Measurements from ENCODE around the gene FSD2. TPM values are rescaled to one million over a fixed set of nuclear protein-coding genes. Genes with fewer than 3 reads are reported as not detected.

Gene FSD2
- total RNA-seq, 4 donors from 2014 or later: not detected

DNA sequence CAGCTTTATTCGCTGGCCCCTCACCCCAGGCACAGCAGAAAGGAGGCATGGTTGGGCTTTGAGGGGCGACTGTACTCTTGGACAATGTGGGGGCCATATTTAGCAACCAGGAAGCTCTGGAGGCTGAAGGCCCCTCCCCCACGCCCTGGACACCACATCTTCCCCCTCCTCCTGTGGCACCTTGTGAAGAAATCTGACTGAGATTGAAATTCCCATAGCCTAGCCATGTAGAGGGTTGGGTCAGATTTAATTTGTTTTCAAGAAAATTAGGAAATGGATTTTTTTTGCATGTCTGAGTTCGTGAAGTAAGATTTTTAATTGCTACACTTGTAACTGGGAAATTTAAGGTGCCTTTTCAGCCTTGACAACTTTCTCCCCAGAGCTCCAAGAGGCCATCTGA is 24.5 kb downstream of the FSD2 start:
- TF ChIP-seq, protein P1, sequence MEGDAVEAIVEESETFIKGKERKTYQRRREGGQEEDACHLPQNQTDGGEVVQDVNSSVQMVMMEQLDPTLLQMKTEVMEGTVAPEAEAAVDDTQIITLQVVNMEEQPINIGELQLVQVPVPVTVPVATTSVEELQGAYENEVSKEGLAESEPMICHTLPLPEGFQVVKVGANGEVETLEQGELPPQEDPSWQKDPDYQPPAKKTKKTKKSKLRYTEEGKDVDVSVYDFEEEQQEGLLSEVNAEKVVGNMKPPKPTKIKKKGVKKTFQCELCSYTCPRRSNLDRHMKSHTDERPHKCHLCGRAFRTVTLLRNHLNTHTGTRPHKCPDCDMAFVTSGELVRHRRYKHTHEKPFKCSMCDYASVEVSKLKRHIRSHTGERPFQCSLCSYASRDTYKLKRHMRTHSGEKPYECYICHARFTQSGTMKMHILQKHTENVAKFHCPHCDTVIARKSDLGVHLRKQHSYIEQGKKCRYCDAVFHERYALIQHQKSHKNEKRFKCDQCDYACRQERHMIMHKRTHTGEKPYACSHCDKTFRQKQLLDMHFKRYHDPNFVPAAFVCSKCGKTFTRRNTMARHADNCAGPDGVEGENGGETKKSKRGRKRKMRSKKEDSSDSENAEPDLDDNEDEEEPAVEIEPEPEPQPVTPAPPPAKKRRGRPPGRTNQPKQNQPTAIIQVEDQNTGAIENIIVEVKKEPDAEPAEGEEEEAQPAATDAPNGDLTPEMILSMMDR (IDR thresholded peaks at IDR 0.05): no peak
- no peak for TF ChIP-seq POLR2A (IDR thresholded peaks at IDR 0.05)
- Histone ChIP-seq H3K27me3 (no peaks in the 10 kb centered on the region), H3K9me3 (no peaks in the 10 kb centered on the region), H3K27ac (no peak overlapping the region), H3K4me1 (no peaks in the 10 kb centered on the region), H3K4me3 (no peak overlapping the region), H3K36me3 (no peaks in the 10 kb centered on the region)
- 65 to 72% methylated on average over 2 to 3 of the region's 4 CpGs for WGBS, 2 donors
- no peak for DNase-seq
- intact Hi-C loops (cut with DNase I): no loop called here

- Histone ChIP-seq H3K36me3 (no peaks in the 10 kb centered on the region), H3K27ac (no peak overlapping the region), H3K4me1 (no peaks in the 10 kb centered on the region), H3K9me3 (no peaks in the 10 kb centered on the region), H3K4me3 (no peak overlapping the region), H3K27me3 (no peaks in the 10 kb centered on the region)
- DNase-seq: no peak
- TF ChIP-seq, protein P1 (IDR thresholded peaks at IDR 0.05): no peak
- TF ChIP-seq POLR2A (IDR thresholded peaks at IDR 0.05): no peak
- intact Hi-C loops (cut with DNase I): no loop called here
- WGBS, 2 donors: 59 to 80% methylated on average over 3 of the region's 3 CpGs
These were observed 27.1 kb downstream of the FSD2 start for GRCh38 chr15:82778755-82779154.

DNA sequence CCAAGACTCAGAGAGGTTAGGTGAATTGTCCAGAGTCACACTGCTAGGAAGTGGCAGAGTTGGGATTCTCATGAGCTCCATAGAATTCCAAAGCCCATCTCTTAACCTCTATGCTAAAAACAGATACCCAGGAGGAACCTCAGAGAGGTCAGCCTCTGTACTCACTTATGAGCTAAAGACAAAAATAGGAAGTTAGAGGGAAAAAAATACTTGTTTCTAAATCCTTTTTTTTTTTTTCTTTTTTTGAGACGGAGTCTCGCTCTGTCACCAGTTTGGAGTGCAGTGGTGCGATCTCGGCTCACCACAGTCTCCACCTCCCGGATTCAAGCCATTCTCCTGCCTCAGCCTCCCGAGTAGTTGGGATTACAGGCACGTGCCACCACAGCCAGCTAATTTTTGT is 31.4 kb downstream of the FSD2 start:
- WGBS, 2 donors: 65 to 81% methylated on average over 7 of the region's 7 CpGs
- DNase-seq: no peak
- H3K27me3 ChIP-seq: no peaks in the 10 kb centered on the region
- H3K4me3 ChIP-seq: no peak overlapping the region
- peaks cover 0 to 11% (median 7%) of the 10 kb centered on the region in 3 donors for H3K4me1 ChIP-seq
- H3K9me3 ChIP-seq: no peaks in the 10 kb centered on the region
- intact Hi-C loops (cut with DNase I): no loop called here
- H3K36me3 ChIP-seq: no peaks in the 10 kb centered on the region
- TF ChIP-seq POLR2A (IDR thresholded peaks at IDR 0.05): no peak
- TF ChIP-seq, protein P1 (IDR thresholded peaks at IDR 0.05): no peak
- no peak overlapping the region for H3K27ac ChIP-seq

GRCh38 chr15:82771789-82772607 is 33.9 kb downstream of the FSD2 start:
- no peaks in the 10 kb centered on the region for H3K27me3 ChIP-seq
- no peak for DNase-seq
- 68 to 77% methylated on average over 9 to 12 of the region's 12 CpGs for WGBS, 2 donors
- H3K4me1 ChIP-seq: peaks cover 0 to 11% (median 7%) of the 10 kb centered on the region in 3 donors
- no peak overlapping the region for H3K27ac ChIP-seq
- intact Hi-C loops (cut with DNase I): no loop called here
- TF ChIP-seq, protein P1 (IDR thresholded peaks at IDR 0.05): no peak
- TF ChIP-seq POLR2A (IDR thresholded peaks at IDR 0.05): no peak
- no peak overlapping the region for H3K4me3 ChIP-seq
- H3K36me3 ChIP-seq: peaks cover 0 to 7% (median 0%) of the 10 kb centered on the region in 3 donors
- H3K9me3 ChIP-seq: no peaks in the 10 kb centered on the region

- WGBS, 2 donors: 59 to 70% methylated on average over 3 to 4 of the region's 4 CpGs
- DNase-seq: no peak
- no peaks in the 10 kb centered on the region for H3K27me3 ChIP-seq
- intact Hi-C loops (cut with DNase I): no loop called here
- H3K36me3 ChIP-seq: peaks cover 0 to 24% (median 0%) of the 10 kb centered on the region in 3 donors
- no peak overlapping the region for H3K4me3 ChIP-seq
- TF ChIP-seq, protein P1 (IDR thresholded peaks at IDR 0.05): no peak
- TF ChIP-seq POLR2A (IDR thresholded peaks at IDR 0.05): no peak
- H3K9me3 ChIP-seq: no peaks in the 10 kb centered on the region
- H3K4me1 ChIP-seq: peaks cover 0 to 11% (median 7%) of the 10 kb centered on the region in 3 donors
- no peak overlapping the region for H3K27ac ChIP-seq
These were observed 37.3 kb downstream of the FSD2 start for GRCh38 chr15:82768414-82769054.

Data from esophagus squamous epithelium (tissue), 5 donors.